DMS153 treated with DMSO at 0.1 percent for 48 hours (cell line): ENCODE data around the gene HAPSTR1.
"Not testable (repeated sequence)": the region's sequence is repeated elsewhere in the genome, so short reads cannot be mapped to it uniquely, and the experiment has no call there.

Experiments
- DNase-seq: peaks from one replicate; lab custom pipeline; 2025; ENCODE audit not compliant: unreplicated experiment; lab: John Stamatoyannopoulos, UW

The HAPSTR1 gene

DNA sequence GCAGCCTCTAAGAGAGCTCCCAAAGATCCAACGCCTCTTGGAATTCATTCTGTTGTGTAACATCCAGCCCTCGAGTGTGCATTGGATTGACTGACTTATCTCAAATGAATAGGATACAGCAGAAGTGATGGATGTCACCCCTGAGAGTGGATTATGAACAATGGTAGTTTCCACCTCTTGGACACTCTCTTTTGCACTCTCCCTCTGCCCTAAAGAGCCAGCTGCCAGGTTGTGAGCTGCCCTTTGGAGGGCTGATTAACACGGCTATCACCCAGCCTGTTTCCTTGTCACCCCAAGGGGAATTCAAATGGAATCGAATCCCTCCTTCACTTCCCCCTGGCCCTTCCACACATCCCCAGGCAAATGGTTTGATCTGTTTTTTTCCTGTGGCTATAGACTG is 21.2 kb upstream of the HAPSTR1 start:
- DNase-seq: no peak

GRCh38 chr16:9071377-9071776 is 20.1 kb upstream of the HAPSTR1 start:
- DNase-seq: no peak

DNA sequence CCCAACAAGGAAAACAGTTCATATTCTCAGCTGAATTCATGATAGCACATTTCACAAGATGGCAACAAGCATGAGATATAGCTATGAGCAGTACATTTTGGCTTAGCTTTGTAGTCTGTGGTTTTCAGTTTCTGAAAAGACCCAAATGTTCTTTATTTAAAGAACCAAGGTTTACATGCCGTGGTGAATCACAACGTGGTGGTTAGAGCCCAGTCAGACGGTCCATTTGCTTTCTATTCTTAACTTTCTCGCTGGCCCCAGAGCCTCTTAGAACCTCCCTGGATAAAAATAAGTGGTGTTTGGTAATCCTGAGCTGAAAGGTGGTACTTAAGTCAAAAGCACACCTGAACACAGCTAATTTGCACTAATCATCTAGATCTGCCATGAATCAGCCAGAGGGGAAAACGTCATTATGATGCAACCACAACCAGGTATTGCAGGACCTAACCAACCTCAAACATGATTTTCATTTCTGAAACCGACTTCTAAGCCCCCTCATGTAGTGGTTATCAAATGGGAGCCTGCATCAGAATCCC is 18.6 kb upstream of the HAPSTR1 start:
- DNase-seq: no peak

- DNase-seq: no peak
These were observed 16.0 kb upstream of the HAPSTR1 start for GRCh38 chr16:9075299-9076071.

- DNase-seq: no peak
These were observed 14.2 kb upstream of the HAPSTR1 start for GRCh38 chr16:9077091-9077809.

DNA sequence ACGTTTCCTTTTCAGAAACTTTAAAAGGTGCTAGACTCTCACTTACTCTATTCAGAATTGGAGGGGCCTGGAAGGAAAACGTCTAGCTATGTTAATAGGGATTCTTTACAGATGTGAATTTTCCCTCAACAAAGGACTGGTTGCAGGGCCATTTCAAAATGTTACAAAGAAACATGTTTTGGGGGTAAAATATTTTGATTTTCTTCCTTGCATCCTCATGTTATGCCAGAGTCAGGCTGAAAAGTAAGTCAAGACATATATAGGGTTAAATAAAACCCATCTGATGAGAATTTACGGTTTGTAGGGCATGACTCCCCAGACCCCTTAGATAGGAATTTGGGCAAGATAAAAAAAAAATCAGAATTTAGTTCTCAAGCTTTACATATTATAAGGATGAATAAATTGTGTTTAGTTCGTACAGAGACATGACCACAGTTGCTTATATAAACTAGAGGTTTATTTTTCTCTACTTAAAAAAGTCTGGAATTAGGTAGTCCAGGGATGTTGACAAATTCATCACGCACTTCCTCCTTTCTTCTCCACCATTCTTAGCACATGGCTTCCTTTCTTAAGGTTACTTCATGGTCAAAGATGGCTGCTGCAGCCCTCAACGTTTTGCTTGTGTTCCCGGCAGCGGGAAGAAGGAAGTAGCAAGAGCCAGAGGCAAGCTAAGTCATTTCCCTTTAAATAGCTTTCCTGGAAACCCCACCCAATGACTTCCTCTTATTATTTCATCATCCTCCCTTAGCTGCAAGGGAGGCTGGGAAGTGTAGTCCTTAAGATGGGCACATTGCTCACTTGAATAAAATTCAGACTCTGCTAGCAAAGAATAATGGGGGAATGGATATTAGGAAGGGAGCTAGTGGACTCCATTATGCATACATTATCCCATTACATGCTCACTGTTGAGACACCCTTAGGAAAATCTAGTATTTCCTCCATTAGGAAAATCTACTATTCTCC is 12.7 kb upstream of the HAPSTR1 start:
- not testable (repeated sequence) for DNase-seq

DNA sequence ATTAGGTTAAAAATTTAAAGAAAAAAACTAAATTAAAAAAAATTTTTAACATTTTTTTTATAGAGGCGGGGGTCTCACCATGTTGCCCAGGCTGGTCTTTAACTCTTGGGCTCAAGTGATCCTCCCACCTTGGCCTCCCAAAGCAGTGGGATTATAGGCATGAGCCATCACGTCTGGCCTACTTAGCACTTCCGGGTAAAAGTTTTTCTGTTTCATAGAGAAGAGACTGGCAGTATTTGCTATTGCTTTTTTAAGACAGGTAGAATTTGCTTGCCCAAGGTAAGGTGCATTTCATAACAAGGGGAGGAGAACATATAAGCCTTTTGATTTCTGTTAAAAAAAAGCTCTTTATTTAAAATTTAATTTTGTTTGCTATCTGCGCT is 12.0 kb upstream of the HAPSTR1 start:
- DNase-seq: no peak

GRCh38 chr16:9081158-9081557 is 10.3 kb upstream of the HAPSTR1 start:
- no peak for DNase-seq

GRCh38 chr16:9081843-9082242 is 9.6 kb upstream of the HAPSTR1 start:
- no peak for DNase-seq

- DNase-seq: no peak
These were observed 9.0 kb upstream of the HAPSTR1 start for GRCh38 chr16:9082422-9082821.

DNA sequence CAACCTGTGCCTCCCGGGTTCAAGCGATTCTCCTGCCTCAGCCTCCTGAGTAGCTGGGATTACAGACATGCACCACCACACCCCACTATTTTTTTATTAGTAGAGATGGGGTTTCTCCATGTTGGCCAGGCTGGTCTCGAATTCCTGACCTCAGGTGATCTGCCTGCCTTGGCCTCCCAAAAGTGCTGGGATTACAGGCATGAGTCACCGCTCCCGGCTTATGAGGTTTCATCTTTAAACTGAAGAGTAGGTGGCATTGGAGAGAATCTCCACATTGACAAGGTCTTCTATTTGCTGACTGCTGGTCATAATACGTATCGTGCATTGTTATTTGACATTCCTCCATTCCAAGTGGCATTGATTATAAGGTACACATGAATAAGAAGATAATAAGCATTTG is 3.7 kb upstream of the HAPSTR1 start:
- DNase-seq: not testable (repeated sequence)

- no peak for DNase-seq
These were observed 2.6 kb upstream of the HAPSTR1 start for GRCh38 chr16:9088848-9089247.

DNA sequence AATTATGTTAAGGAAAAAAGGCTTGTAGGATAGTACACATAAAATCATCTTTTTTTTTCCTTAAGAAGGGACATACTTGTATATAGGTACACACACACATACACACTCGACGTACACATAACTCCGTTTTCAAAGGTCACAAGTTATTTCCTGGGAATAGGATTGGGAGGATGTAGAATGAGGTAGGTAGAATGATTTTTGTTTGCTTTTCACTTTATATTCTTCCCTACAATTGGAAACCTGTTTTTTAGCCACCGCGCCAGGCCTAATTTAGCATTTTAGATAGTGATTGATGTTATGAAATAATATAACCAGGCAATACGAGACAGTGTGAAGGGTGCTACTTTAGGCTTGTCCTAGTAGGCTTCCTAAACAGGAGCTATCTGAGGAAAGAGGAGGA is 1.8 kb upstream of the HAPSTR1 start:
- DNase-seq: no peak

GRCh38 chr16:9090101-9090959 is 1.1 kb upstream of the HAPSTR1 start:
- no peak for DNase-seq

DNA sequence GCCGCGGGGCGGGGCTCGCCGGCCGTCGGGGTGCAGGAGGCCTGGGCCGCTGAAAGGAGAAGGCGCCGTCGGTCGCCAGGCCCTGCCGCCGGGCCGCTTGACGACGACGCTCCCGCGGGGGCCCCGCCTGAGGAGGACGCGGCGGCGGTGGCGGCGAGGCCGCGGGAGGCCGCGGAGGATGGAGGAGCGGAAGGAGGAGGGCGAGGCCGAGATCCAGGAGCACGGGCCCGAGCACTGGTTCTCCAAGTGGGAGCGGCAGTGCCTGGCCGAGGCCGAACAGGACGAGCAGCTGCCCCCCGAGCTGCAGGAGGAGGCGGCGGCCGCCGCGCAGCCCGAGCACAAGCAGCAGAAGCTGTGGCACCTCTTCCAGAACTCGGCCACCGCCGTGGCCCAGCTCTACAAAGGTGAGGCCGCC is 430 bp downstream of the HAPSTR1 start:
- no peak for DNase-seq

DNA sequence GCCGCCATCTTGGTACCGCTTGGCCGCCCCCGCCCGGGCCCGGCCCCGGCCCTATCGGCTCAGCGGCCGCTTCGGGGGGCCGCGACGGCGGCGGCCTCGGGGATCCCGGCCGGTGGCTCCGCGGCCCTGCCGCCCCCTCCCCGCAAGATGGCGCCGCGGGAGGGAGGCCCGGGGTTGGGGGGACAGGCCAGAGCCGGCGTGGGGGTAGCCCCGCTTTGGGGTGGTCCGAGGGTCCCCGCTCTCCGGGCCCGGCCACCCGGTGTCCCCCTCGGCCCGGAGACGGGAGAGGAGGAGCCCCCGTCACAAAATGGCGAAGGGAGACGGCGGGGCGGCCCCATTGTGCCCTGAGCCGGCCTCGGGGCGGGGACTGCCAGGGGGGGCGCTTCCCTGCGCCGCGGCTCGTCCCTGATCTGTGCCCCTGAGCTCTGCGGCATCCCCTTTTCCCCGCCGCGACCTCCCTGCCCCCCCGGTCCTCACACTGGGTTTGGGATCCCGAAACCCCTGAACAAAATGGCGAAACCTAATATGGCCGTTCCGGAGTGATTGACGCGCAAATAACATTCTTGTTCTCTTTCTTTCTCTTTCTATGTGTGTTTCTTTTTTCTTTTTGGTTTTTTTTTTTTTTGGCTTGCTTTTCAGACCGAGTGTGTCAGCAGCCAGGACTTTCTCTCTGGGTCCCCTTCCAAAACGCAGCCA is 986 bp downstream of the HAPSTR1 start:
- DNase-seq: no peak

GRCh38 chr16:9092978-9093344 is 1.5 kb downstream of the HAPSTR1 start:
- no peak for DNase-seq

DNA sequence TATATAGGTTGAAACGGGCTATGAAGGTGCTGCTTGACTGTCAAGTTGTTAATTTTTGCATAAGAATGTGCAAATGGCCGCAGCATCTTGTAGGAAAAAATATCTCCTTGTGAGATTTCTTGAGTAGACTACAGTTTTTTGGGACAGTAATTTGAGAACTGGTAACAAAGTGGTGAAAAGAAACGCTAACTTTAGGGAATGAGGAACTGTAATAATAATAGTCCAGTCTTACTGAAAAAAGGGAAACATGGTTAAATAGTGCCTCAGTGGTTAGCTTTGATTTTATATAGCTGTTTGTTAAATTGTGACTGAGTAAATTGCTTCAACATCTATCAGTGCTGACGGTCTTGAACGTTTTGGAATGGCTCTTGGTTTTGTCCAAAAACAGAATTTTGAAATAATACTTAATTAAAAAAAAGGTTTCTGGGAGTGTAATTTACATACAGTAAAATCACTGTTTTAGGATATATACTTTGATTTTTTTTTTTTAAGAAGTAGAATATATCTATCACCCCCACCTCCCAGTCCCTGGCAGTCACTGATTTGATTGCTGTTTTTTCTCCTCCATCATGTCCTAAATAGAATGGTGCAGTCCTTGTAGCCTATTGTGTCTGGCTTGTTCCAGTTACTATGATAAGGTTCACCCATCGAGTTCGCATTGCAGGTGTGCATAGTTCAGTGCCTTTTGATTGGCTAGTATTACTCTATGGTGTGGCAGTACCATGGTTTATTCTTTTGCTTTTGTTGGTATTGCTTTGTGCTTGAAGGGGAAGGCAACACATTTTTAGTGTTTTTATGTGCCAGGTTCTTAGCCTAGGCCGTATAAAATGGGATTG is 2.8 kb downstream of the HAPSTR1 start:
- DNase-seq: no peak

DNA sequence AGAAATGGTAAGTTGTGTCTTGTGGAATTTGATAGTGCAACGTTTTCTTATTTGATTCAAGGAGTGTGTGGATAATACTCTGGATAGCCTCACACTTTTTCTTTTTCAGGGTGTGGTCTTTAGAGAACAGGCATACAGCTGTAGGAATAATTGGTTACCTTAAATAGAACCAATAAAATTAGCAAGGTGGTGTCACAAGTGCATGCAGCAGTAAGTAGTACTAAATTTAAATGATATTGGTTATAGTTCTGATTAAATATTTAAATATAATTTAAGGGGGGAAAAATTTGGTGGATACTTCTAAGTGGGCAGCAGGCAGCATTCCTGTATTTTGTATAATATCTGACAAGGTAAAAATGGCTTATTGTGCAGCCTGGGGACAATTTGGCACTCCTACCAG is 3.7 kb downstream of the HAPSTR1 start:
- no peak for DNase-seq
